ENCODE results near the gene CDT1. TPM values are rescaled to one million over a fixed set of nuclear protein-coding genes. Genes with fewer than 3 reads are reported as not detected.

Gene CDT1
- total and polyA plus RNA-seq, 2 donors from 2014 or later: 0.56 to 1.5 TPM

DNA sequence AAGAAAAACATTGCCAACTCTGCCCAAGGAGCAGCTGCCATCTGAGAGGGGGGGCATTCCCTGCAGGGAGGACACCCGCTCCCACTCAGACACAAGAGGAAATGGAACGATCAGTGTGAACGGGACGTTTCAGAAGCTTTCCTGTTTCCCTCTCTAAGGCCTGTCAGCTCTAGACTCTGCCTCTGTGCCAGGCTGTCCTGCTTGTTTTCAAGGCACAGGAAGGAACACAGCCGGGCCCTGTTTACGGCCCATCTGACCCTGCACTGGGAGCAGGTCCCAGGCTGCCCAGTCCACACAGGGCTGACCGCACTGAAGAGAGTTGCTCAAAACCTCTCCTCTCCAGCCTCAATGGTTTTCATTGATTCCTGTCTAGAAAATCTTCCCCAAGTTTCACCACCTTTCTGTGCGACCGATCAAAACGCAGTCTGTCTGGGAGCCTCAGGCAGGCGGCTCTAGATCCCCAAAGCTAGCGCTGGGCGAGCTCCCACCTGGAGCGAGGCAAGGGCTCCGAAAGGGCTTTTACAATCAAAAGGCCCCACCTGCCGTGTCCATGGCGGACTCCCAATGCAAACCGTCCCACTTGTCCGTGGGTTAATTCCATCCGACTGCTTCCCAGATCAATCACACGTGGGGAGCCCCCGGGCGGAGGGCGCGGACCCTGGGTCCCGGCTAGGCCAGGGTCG is 20.1 kb upstream of the CDT1 start:
- Histone ChIP-seq H3K36me3 (ENCODE audit: control insufficient read depth in 2 of 3, insufficient read depth in 3 of 3, low read length in 3 of 3) (no peaks in the 10 kb centered on the region), H3K27me3 (ENCODE audit: control insufficient read depth, insufficient read depth, low read length) (no peaks in the 10 kb centered on the region), H3K9ac (ENCODE audit: low read length in 3 of 3) (peak overlapping the region in 2 of 3 donors; percentile 8 to 71), H3K4me3 (ENCODE audit: low read length in 3 of 3) (peak overlapping the region in 2 of 3 donors; percentile 34 to 61), H3K27ac (ENCODE audit: low read depth in 2 of 2, low read length in 2 of 2) (peak overlapping the region; percentile 88 to 89), H3K4me1 (ENCODE audit: control insufficient read depth in 2 of 3, insufficient read depth in 2 of 3, low read depth in 1 of 3, low read length in 3 of 3) (peaks cover 0 to 33% (median 15%) of the 10 kb centered on the region in 3 donors), H3K9me3 (ENCODE audit: control insufficient read depth in 2 of 3, insufficient read depth in 1 of 3, low read length in 3 of 3) (no peaks in the 10 kb centered on the region)
- FAIRE-seq (no peak), DNase-seq (peak in 1 of 5 donors; percentile 42)
- TF ChIP-seq, protein P1, sequence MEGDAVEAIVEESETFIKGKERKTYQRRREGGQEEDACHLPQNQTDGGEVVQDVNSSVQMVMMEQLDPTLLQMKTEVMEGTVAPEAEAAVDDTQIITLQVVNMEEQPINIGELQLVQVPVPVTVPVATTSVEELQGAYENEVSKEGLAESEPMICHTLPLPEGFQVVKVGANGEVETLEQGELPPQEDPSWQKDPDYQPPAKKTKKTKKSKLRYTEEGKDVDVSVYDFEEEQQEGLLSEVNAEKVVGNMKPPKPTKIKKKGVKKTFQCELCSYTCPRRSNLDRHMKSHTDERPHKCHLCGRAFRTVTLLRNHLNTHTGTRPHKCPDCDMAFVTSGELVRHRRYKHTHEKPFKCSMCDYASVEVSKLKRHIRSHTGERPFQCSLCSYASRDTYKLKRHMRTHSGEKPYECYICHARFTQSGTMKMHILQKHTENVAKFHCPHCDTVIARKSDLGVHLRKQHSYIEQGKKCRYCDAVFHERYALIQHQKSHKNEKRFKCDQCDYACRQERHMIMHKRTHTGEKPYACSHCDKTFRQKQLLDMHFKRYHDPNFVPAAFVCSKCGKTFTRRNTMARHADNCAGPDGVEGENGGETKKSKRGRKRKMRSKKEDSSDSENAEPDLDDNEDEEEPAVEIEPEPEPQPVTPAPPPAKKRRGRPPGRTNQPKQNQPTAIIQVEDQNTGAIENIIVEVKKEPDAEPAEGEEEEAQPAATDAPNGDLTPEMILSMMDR (IDR thresholded peaks at IDR 0.05; ENCODE audit: borderline replicate concordance, extremely low read depth, insufficient read depth): no peak
- intact Hi-C loops (cut with DNase I): loop anchor here (5.0 kb wide), 1 partner anchor 46 kb away; no protein-coding TSS in a partner anchor

GRCh38 chr16:88784074-88784855 is 19.3 kb upstream of the CDT1 start:
- no peaks in the 10 kb centered on the region for H3K9me3 ChIP-seq (ENCODE audit: control insufficient read depth in 2 of 3, insufficient read depth in 1 of 3, low read length in 3 of 3)
- H3K9ac ChIP-seq (ENCODE audit: low read length in 3 of 3): peak overlapping the region in 2 of 3 donors; percentile 10 to 71
- no peaks in the 10 kb centered on the region for H3K27me3 ChIP-seq (ENCODE audit: control insufficient read depth, insufficient read depth, low read length)
- intact Hi-C loops (cut with DNase I): loop anchor here (5.0 kb wide), 1 partner anchor 47 kb away; no protein-coding TSS in a partner anchor
- no peaks in the 10 kb centered on the region for H3K36me3 ChIP-seq (ENCODE audit: control insufficient read depth in 2 of 3, insufficient read depth in 3 of 3, low read length in 3 of 3)
- H3K27ac ChIP-seq (ENCODE audit: low read depth in 2 of 2, low read length in 2 of 2): peak overlapping the region; percentile 88 to 89
- FAIRE-seq: no peak
- TF ChIP-seq, protein P1 (IDR thresholded peaks at IDR 0.05; ENCODE audit: borderline replicate concordance, extremely low read depth, insufficient read depth): peak; percentile 26
- peak in 4 of 5 donors; percentile 69 to 93 (median 80) for DNase-seq
- peaks cover 0 to 32% (median 15%) of the 10 kb centered on the region in 3 donors for H3K4me1 ChIP-seq (ENCODE audit: control insufficient read depth in 2 of 3, insufficient read depth in 2 of 3, low read depth in 1 of 3, low read length in 3 of 3)
- H3K4me3 ChIP-seq (ENCODE audit: low read length in 3 of 3): peak overlapping the region; percentile 20 to 61 (median 34)

DNA sequence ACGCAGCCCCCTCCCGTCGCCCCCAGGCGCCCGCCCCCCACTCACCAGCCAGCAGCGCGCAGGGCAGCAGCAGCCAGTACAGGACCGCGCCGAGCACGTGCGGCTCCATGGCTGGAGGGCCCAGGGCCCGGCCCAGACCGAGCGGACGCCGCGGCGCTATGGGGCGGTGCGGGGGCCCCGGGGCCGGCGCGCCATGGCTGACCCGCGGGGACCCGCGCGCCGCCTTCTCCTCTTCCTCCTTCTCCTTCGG is 18.8 kb upstream of the CDT1 start:
- H3K4me3 ChIP-seq (ENCODE audit: low read length in 3 of 3): peak overlapping the region in 1 of 3 donors; percentile 61
- peak overlapping the region; percentile 88 to 89 for H3K27ac ChIP-seq (ENCODE audit: low read depth in 2 of 2, low read length in 2 of 2)
- TF ChIP-seq, protein P1 (IDR thresholded peaks at IDR 0.05; ENCODE audit: borderline replicate concordance, extremely low read depth, insufficient read depth): no peak
- DNase-seq (no peak), FAIRE-seq (no peak)
- no peak overlapping the region for H3K9ac ChIP-seq (ENCODE audit: low read length in 3 of 3)
- H3K27me3 ChIP-seq (ENCODE audit: control insufficient read depth, insufficient read depth, low read length): no peaks in the 10 kb centered on the region
- H3K9me3 ChIP-seq (ENCODE audit: control insufficient read depth in 2 of 3, insufficient read depth in 1 of 3, low read length in 3 of 3): no peaks in the 10 kb centered on the region
- no peaks in the 10 kb centered on the region for H3K36me3 ChIP-seq (ENCODE audit: control insufficient read depth in 2 of 3, insufficient read depth in 3 of 3, low read length in 3 of 3)
- peaks cover 0 to 26% (median 14%) of the 10 kb centered on the region in 3 donors for H3K4me1 ChIP-seq (ENCODE audit: control insufficient read depth in 2 of 3, insufficient read depth in 2 of 3, low read depth in 1 of 3, low read length in 3 of 3)
- intact Hi-C loops (cut with DNase I): loop anchor here (5.0 kb wide), 1 partner anchor 47 kb away; no protein-coding TSS in a partner anchor
